Measurements from ENCODE around the gene SH2D1B. TPM values are rescaled to one million over a fixed set of nuclear protein-coding genes. Genes with fewer than 3 reads are reported as not detected.

SH2D1B gene
- total and polyA plus RNA-seq, 2 experiments from 2014 or later = not detected

DNA sequence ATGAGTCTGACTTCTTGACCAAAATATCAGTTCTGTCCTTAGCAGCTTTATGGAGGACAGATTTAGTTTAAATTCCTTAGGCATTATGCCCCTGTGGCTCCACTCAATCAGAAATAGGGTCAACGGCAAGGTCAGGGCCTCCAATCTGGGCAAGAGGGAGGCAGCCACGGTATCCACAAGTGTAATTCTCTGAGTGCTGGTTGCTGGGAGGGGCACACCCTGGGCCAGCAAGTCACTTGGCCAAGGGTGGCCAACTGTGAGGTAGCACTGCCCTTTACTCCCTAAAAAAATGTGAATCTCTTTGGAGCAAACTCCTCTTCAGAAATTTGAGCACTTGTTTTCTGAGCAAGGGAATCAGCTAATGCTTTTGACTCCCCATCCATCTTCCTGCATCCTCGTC is 48.1 kb downstream of the SH2D1B start (continued):
- TF ChIP-seq ZNF462 (CRISPR knock-in tag; IDR thresholded peaks at IDR 0.05) = no peak
- no peak for TF ChIP-seq ETS1 (IDR thresholded peaks at IDR 0.05)

DNA sequence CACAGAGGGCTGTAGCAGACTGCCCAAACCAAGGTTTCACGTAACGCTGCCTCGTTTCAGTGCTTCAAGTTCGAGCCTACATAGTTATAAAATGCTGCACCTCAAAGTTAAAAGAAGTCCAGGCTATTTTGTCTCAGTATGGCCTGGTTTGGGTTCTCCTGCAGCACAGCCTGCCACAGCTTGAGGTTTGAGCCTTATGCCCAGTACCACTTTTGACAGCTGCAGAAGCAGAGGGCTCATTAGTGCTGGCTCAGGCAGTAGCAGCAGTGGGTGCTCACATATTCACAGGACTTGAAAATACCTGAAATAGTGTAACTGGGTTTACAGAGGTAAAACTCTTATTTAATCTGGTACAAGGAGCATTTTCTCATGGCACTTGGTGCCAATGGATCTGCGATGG is 50.6 kb downstream of the SH2D1B start:
- DNase-seq (ENCODE audit: low spot score) (no peak), ATAC-seq (no peak)
- H3K4me1 Mint-ChIP-seq = peaks cover 6% of the 10 kb centered on the region
- H3K27ac Mint-ChIP-seq = no peak overlapping the region
- Histone ChIP-seq H2AFZ (no peak overlapping the region), H4K20me1 (replicated peaks; ENCODE audit: insufficient read depth) (no peaks in the 10 kb centered on the region), H3K27me3 (ENCODE audit: insufficient read depth) (no peaks in the 10 kb centered on the region), H3K4me2 (no peak overlapping the region), H3K79me2 (replicated peaks; ENCODE audit: insufficient read depth) (no peaks in the 10 kb centered on the region), H3F3A (replicated peaks; ENCODE audit: low read depth) (no peaks in the 10 kb centered on the region), H3K4me3 (no peak overlapping the region), H3K9me2 (ENCODE audit: insufficient read depth) (no peaks in the 10 kb centered on the region), H3K27ac (ENCODE audit: low read depth) (no peak overlapping the region), H3K4me1 (ENCODE audit: insufficient read depth) (no peaks in the 10 kb centered on the region), H3K36me3 (ENCODE audit: insufficient read depth) (no peaks in the 10 kb centered on the region)
- H3K36me3 Mint-ChIP-seq (ENCODE audit: low read depth) = peaks cover 28% of the 10 kb centered on the region
- peaks cover 7% of the 10 kb centered on the region for H3K27me3 Mint-ChIP-seq (ENCODE audit: insufficient read depth, low read depth, poor library complexity)
- H3K4me3 Mint-ChIP-seq = no peak overlapping the region
- no peaks in the 10 kb centered on the region for H3K9me3 Mint-ChIP-seq
- TF ChIP-seq, protein P1, sequence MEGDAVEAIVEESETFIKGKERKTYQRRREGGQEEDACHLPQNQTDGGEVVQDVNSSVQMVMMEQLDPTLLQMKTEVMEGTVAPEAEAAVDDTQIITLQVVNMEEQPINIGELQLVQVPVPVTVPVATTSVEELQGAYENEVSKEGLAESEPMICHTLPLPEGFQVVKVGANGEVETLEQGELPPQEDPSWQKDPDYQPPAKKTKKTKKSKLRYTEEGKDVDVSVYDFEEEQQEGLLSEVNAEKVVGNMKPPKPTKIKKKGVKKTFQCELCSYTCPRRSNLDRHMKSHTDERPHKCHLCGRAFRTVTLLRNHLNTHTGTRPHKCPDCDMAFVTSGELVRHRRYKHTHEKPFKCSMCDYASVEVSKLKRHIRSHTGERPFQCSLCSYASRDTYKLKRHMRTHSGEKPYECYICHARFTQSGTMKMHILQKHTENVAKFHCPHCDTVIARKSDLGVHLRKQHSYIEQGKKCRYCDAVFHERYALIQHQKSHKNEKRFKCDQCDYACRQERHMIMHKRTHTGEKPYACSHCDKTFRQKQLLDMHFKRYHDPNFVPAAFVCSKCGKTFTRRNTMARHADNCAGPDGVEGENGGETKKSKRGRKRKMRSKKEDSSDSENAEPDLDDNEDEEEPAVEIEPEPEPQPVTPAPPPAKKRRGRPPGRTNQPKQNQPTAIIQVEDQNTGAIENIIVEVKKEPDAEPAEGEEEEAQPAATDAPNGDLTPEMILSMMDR (conservative IDR thresholded peaks at IDR 0.05; ENCODE audit: low read depth in 2 of 2) = no peak
- no peak for TF ChIP-seq ZNF331 (CRISPR knock-in tag; IDR thresholded peaks at IDR 0.05; ENCODE audit: low read depth)
- no peak for TF ChIP-seq NANOG (IDR thresholded peaks at IDR 0.05; ENCODE audit: borderline replicate concordance)
- TF ChIP-seq ETS1 (IDR thresholded peaks at IDR 0.05) = no peak
